NCI-H2227 (cell line): ENCODE data around the gene TMEM171.

ENCODE experiments used
- DNase-seq: peaks from one replicate; lab custom pipeline; 2025; ENCODE audit not compliant: unreplicated experiment; lab: John Stamatoyannopoulos, UW

TMEM171 gene

DNA sequence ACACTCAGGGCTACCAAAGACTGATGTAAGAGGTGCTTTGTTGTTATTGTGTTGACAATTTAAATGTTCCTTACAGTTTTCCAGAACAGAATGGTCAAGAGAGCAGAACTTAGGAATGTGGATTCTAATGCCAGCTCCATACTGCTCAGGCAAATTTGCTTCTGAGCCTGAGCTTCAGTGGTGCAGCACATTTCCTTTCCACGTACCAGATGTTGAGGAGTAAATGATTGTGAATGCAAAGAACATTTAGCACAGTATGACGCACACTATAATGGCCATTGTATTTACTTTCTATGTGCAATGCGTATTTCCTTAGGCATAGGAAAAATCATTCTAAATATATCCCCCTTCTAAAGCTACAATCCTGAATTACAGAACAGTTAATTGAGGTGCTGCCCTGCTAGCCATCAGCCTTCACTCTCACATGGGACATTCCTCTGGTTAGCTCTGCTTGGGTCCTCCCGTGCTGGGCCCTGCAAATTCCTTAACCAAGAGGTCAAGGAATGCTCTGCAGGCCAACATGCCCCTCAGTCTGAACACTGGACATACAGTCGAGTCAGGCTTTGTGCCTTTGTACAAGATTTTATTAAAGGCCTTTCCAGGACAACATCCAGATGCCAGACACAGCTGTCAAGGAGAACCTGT lies 31.5 kb downstream of the TMEM171 start:
- no peak for DNase-seq

DNA sequence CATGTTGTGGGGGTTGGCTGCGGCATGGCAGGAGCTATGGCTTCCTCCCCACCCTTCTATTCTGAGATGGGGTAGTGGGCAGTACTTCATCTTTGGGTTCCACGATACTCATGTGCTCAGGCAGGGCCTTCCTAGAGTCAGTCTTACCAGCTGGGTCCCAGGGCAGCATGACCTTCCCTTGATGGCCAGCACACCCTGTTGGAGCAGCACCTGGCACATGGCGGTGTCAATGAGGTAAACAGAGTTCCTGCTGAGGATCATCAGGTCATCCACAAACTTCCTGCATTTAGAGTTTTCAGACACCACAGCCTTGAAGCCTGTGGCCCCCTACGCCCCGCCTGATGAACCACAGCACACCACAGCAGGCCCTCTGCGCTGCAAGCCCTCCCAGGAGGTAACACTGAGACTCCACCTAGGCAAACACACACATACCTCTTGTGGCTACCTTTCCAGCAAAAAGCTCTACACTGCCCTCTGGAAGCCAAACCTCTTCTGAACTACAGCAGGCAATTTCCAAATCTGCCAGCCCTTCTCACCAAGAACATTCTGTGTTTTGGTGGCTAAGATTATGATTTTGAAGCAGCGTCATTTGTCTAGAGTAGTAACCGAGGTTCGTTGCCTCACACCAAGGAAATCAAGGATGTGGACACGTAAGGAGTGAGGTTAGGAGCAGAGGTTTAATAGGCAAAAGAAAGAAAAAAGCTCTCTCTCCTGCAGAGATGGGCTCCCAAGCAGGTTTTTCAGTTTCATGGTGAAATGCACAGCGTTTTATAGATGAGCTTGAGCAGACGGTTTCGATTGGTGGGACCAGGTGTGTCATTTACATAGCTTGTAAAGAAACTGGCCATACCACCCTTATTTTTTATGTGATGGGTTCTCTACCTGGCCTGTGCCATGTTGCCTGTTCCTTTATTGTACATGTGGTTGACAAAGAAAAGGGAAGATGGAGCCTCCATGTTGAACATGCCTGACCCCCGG lies 32.3 kb downstream of the TMEM171 start:
- DNase-seq = no peak

DNA sequence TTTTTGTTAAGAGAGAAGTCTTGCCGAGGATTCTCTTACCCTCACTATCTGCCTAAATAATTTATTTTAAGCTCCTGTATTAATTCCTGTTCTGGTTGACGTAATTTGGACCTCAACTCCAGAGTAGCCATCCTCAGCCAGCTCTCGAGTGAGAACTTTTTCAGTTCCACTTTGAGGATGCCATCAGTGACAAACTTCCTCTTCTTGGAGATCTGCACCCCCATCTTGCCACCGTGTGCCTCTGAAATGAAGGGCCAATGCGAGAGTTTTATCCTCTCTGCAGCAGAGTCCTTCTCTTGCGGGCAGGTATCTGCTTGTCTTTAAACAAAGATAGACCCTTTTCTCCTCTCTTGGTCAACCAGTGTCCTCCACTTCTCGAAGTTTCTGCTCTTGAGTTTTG lies 33.1 kb downstream of the TMEM171 start:
- no peak for DNase-seq

DNA sequence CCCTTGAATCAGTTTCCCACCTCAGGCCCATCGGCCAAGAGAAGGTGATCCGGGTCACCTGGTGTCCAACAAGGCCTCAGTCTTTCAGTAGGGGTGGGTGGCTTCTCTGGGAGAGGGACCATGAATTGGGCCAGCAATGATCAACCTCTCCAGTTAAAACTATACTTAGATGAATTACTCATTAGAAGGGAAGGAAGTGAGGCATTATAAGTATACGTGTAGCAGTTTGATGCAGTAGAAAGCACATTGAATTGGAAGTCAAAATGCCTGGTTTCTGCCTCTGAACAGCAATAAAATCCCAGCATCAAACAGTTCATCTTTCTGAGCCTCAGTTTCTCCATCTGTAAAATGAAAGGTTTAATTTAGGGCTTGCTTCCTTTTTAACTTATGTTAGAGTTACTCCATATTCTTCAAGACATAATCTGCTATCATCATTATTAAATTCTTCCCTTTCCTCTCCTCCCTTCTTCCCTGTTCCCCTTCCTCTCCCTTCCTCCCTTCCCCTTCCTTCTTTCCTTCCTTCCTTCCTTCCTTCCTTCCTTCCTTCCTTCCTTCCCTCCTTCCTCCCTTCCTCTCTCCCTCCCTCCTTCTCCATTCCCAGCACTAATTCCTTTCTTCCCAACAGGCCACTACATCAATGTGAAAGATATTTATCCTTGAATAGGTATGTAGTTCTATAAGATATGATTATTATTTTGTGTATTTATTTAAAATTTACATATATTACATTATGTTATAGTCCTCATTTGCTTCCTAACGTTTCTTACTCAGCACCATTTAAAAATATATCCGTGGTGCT lies 34.0 kb downstream of the TMEM171 start:
- no peak for DNase-seq

DNA sequence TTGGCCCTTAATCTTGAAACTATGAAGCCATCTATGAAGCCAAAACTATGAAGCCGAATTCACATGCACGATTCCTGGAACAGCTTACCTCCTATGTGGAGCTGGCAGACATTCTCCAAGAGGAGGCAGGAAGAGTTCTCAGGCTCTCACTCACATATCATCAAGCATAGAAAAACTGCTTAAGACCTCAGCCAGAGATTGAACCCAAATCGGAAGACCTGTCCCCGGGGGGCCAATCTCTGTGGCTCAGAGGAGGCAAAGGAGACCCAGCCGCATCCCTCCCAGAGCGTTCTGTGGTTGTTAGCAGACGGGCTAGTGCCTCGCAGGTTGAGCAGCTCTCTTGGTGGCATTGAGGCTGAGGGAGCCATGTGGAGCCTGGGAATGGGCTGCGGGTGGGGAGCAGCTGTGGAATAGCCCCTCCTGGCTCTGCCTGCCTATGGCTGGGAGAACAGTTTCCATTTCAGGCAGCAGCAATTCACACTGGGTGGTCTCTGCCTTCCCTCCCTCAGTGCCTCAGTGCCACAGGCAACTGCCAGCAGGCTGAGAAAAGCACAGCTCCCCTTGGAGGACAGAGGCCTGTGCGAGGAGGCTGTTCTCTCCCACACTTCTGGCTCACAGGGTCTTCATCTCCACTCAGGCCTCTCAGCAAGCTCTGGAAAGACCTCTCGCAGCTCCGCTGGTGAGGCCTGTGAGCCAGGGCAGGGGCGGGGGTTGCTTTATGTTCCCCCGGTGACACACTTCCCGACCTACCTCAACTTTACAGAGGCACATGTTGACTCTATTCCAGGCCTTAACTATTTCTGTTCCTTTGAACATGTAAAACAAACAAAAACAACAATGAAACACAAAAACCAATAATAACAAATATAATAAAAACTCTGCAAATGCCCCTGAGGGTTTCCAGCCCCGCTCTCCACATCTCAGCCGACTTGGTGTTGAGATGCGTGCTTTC lies 35.2 kb downstream of the TMEM171 start:
- DNase-seq = no peak

DNA sequence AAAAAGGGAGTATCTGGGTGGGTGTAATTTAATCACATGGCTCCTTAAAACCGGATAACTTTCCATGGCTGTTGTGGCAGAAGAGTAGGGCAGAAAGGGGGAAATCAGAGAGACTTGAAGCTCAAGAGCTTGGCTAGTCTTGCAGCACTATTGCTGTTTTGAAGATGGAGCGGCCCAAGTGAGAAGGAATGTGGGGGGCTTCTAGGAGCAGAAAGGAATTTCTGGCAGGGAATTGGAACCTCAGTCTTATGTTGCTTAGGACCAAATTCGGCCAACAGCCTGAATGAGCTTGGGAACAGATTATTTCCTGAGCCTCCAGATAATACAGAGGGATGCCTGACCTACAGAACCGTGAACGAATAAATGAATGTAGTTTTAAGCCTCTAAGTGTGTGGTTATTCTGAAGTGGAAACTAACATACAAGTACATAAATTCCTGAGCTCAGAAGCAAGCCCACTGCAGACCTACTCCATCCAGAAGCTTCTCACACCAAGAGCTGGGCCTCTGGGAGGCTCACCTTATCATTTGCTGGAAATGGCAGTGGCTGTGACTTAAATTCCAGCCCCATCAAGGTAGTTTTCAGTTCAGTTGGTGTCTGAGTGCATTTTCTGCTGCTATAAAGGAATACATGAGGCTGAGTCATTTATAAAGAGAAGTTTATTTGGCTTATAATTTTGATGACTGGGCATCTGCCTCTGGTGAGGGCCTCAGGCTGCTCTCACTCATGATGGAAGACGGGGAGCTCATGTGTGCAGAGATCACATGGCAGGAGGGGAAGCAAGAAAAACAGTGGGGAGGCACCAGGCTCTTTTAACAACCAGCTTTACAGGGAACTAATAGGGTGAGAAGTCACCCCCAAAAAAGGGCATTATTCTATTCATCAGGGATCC lies 37.3 kb downstream of the TMEM171 start:
- DNase-seq = no peak

DNA sequence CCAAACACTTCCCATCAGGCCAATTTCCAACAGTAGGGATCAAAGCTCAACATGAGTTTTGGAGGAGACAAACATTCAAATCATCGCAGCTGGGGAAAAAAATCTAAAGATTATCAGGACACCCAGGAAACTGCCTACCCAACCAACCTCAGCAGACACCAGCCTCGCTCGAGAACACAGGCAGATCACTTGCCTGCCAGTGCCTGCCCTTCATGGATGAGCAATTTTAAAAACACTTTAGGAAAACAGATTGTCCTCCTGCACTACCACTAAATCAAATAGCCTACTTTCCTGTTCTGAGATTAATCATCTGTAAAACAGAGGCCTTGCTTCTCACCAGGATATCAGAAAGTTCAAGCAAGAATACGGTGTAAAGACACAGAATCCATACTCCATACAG lies 37.9 kb downstream of the TMEM171 start:
- no peak for DNase-seq

DNA sequence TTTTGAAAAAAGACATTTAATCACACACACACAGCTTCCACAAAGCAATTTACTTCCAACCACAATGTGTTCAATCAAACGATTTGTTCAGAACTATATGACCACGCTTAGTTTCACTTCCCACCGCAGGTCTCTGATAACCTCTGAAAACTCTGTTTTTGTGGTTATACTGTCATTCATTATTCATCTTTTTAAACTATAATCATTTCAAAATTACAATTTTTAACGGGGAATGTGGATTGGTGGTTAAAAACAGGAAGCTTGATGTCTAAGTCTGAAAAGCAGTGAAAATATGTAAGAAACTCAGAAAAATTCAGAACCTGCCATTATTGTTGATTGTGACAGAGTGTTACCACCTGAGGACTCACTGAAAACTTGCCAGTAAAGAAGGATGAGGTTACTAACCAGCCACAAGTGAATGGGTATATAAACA lies 39.9 kb downstream of the TMEM171 start:
- no peak for DNase-seq

DNA sequence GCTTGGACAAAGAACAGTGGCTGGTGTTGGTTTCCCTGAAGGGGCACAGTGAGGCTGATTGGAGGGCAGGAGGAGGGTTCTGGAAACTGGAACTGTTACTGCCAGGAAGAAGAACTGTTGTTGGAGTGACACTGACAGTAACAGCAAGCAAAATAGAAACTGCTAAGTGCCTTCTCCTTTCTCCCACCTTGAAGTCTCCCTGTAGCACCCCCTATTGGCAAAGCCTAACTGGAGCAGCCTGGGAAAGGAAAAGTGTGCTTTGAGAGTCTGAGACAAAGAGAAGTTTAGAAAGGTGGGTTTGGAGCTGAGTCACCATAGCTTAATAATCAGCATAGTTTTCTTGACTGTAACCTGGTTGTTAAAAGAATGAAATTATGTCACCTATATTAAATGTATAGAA lies 50.1 kb downstream of the TMEM171 start:
- no peak for DNase-seq

DNA sequence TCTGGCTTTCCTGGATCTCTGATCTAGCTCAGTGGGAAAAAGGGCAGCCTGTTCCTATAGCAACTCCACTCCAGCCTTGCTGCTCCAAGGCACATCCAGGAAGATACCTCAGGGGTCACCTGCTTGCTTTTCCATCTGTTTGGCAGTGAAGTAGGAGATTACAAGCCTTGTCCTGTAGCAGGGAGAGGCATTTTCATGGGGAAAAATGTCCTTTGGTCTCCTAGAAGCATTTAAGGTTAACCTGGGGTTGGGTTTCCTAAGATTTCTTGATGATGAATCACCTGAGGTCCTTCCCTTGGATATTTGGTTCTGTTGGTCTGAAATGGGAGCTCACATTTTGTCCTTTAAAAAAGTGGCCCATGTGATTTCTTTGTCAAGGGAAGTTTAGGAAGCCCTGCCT lies 51.1 kb downstream of the TMEM171 start:
- no peak for DNase-seq

DNA sequence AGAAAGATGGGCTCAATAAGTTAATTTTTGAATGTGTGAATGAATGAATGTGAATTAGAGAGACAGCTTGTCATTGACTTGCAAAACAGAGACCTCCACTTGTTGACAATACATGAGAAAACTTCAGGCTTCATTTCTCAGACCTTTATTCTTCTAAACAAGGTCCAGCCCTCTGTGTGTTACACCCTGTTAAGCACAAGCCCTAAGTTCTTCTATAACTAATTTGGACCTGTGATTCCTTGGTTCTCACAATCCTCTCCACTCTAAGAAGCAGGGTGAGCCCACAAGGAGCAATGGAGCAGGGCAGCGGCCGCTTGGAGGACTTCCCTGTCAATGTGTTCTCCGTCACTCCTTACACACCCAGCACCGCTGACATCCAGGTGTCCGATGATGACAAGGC lies 52.6 kb downstream of the TMEM171 start, which contains the start of gene TMEM174:
Gene TMEM174, plus strand, starts transcription at position 243 of the 400 bp plus-strand sequence. Its CDS starts 51 bp downstream, at position 294.
- DNase-seq = no peak

DNA sequence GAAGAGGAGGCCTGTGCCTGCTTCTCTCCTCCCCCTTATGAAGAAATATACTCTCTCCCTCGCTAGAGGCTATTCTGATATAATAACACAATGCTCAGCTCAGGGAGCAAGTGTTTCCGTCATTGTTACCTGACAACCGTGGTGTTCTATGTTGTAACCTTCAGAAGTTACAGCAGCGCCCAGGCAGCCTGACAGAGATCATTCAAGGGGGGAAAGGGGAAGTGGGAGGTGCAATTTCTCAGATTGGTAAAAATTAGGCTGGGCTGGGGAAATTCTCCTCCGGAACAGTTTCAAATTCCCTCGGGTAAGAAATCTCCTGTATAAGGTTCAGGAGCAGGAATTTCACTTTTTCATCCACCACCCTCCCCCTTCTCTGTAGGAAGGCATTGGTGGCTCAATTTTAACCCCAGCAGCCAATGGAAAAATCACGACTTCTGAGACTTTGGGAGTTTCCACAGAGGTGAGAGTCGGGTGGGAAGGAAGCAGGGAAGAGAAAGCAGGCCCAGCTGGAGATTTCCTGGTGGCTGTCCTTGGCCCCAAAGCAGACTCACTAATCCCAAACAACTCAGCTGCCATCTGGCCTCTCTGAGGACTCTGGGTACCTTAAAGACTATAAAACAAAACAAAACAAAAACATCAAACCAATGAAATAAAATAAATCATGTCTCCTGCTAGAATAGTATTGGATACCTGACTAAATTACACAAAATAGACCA lies 53.9 kb downstream of the TMEM171 start:
- DNase-seq = no peak

DNA sequence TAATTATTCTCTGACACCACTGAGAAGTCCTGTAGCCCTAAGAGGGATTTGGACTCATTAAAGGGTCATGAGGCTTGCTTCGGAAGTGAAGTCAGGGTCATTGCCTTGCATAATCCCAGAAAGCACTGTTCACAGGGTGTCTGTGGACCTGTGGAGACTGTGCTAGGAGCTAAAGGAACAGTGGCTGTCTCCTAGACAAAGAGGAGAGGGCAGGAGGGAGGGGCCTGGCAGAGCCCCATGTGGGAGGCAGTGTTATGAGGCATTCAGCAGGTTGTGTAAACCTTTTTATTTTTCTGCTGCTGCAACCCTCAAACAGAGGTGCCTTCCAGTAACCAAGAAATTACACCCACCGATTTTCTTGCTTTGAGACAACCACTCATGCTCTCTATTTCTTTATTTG lies 55.9 kb downstream of the TMEM171 start:
- no peak for DNase-seq

DNA sequence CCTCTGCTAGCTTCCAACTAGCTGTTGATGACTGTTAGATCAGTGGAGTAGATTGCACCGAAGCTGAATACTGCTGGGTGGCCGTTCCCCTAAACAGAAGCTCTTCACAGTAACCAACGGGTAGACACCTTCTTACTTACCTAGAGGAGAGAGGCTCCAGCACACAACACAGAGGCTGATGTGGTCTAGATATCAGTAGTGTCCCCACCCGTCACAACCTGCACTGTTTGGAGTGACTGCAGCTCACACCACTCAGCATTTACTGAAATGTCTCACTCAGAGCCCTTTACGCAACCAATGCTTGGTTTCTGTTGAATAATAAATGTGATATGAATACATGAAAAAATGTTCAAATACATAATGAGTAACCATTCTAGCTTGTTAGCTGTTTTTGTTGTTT lies 57.9 kb downstream of the TMEM171 start:
- no peak for DNase-seq

DNA sequence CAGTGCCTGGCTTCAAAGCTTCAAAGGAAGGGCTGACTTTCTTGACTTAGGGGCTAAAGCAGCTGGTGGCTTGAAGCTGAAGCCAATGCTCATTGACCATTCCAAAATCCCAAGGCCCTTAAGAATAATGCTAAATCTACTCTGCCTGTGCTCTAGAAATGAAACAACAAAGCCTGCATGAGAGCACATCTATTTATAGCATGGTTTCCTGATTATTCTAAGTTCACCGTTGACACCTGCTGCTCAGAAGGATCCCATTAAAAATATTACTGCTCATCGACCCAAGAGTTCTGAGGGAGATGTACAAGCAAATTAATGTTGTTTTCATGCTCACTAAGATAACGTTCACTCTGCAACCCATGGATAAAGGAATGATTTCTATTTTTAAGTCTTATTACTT lies 59.4 kb downstream of the TMEM171 start:
- DNase-seq = no peak

DNA sequence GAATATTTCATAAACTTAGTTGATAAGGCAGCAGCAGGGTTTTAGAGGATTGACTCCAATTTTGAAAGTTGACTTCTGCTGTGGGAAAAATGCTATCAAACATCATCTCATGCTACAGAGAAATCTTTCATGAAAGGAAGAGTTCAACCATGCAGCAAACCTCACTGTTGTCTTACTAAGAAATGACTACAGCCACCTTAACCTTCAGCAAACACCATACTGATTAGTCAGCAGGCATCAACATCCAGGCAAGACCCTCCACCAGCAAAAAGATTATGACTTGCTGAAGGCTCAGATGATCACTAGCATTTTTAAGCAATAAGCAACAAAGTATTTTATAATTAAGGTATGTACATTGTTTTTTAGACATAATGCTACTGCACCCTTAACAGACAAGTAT lies 60.2 kb downstream of the TMEM171 start:
- no peak for DNase-seq
